ENCODE measurements around the gene ATP2C2.
"Not testable (repeated sequence)": the region's sequence is repeated elsewhere in the genome, so short reads cannot be mapped to it uniquely, and the experiment has no call there.

Gene ATP2C2

GRCh38 chr16:84368308-84368996 is at the start of gene ATP2C2:
Gene ATP2C2, plus strand, starts transcription at chr16:84368538. Its CDS starts 78 bp downstream, at chr16:84368616.
- DNase-seq (ENCODE audit: low read depth), result no peak

GRCh38 chr16:84319146-84319760 is 49.1 kb upstream of the ATP2C2 start:
- no peak for DNase-seq (ENCODE audit: low read depth)

GRCh38 chr16:84320511-84320910 is 47.8 kb upstream of the ATP2C2 start:
- DNase-seq (ENCODE audit: low read depth), result no peak

GRCh38 chr16:84321932-84322331 is 46.4 kb upstream of the ATP2C2 start:
- no peak for DNase-seq (ENCODE audit: low read depth)

GRCh38 chr16:84322749-84323148 is 45.6 kb upstream of the ATP2C2 start:
- no peak for DNase-seq (ENCODE audit: low read depth)

- no peak for DNase-seq (ENCODE audit: low read depth)
These were observed 44.7 kb upstream of the ATP2C2 start for GRCh38 chr16:84323606-84324005.

- no peak for DNase-seq (ENCODE audit: low read depth)
These were observed 43.7 kb upstream of the ATP2C2 start for GRCh38 chr16:84324434-84325262.

GRCh38 chr16:84326545-84326944 is 41.8 kb upstream of the ATP2C2 start:
- no peak for DNase-seq (ENCODE audit: low read depth)

GRCh38 chr16:84327926-84328505 is 40.3 kb upstream of the ATP2C2 start:
- no peak for DNase-seq (ENCODE audit: low read depth)

GRCh38 chr16:84329016-84329415 is 39.3 kb upstream of the ATP2C2 start:
- no peak for DNase-seq (ENCODE audit: low read depth)

- DNase-seq (ENCODE audit: low read depth), result no peak
These were observed 38.3 kb upstream of the ATP2C2 start for GRCh38 chr16:84329843-84330684.

GRCh38 chr16:84330685-84331050 is 37.7 kb upstream of the ATP2C2 start:
- DNase-seq (ENCODE audit: low read depth), result no peak

- no peak for DNase-seq (ENCODE audit: low read depth)
These were observed 36.1 kb upstream of the ATP2C2 start for GRCh38 chr16:84331998-84332780.

GRCh38 chr16:84332975-84333684 is 35.2 kb upstream of the ATP2C2 start:
- no peak for DNase-seq (ENCODE audit: low read depth)

GRCh38 chr16:84334058-84334457 is 34.3 kb upstream of the ATP2C2 start:
- no peak for DNase-seq (ENCODE audit: low read depth)

- no peak for DNase-seq (ENCODE audit: low read depth)
These were observed 33.9 kb upstream of the ATP2C2 start for GRCh38 chr16:84334482-84334881.

GRCh38 chr16:84337236-84337635 is 31.1 kb upstream of the ATP2C2 start:
- not testable (repeated sequence) for DNase-seq (ENCODE audit: low read depth)

GRCh38 chr16:84339311-84339710 is 29.0 kb upstream of the ATP2C2 start:
- DNase-seq (ENCODE audit: low read depth), result no peak

GRCh38 chr16:84339766-84340165 is 28.6 kb upstream of the ATP2C2 start:
- DNase-seq (ENCODE audit: low read depth), result no peak

GRCh38 chr16:84340325-84341040 is 27.9 kb upstream of the ATP2C2 start:
- DNase-seq (ENCODE audit: low read depth), result no peak
